ENCODE data around the gene PIGK.

The PIGK gene

GRCh38 chr1:77096496-77097255 is 122.6 kb downstream of the PIGK start:
- no peak for DNase-seq (ENCODE audit: low spot score)

- DNase-seq (ENCODE audit: low spot score): no peak
These were observed 124.0 kb downstream of the PIGK start for GRCh38 chr1:77095236-77095635.

- DNase-seq (ENCODE audit: low spot score): no peak
These were observed 129.5 kb downstream of the PIGK start for GRCh38 chr1:77089756-77090155.

- DNase-seq (ENCODE audit: low spot score): no peak
These were observed 134.1 kb downstream of the PIGK start for GRCh38 chr1:77085109-77085508.

- no peak for DNase-seq (ENCODE audit: low spot score)
These were observed 134.8 kb downstream of the PIGK start for GRCh38 chr1:77084457-77084856.

- DNase-seq (ENCODE audit: low spot score): peak; percentile 14
These were observed 137.4 kb downstream of the PIGK start for GRCh38 chr1:77081834-77082233.

GRCh38 chr1:77076759-77077158 is 142.5 kb downstream of the PIGK start:
- DNase-seq (ENCODE audit: low spot score): no peak

GRCh38 chr1:77068013-77068412 is 151.2 kb downstream of the PIGK start:
- DNase-seq (ENCODE audit: low spot score): no peak

- DNase-seq (ENCODE audit: low spot score): no peak
These were observed 153.4 kb downstream of the PIGK start for GRCh38 chr1:77065693-77066342.

GRCh38 chr1:77064246-77064645 is 155.0 kb downstream of the PIGK start:
- DNase-seq (ENCODE audit: low spot score): no peak

GRCh38 chr1:77063118-77063517 is 156.1 kb downstream of the PIGK start:
- no peak for DNase-seq (ENCODE audit: low spot score)

- no peak for DNase-seq (ENCODE audit: low spot score)
These were observed 158.1 kb downstream of the PIGK start for GRCh38 chr1:77061162-77061561.

GRCh38 chr1:77060000-77060399 is 159.2 kb downstream of the PIGK start:
- no peak for DNase-seq (ENCODE audit: low spot score)

GRCh38 chr1:77057994-77058585 is 161.1 kb downstream of the PIGK start:
- DNase-seq (ENCODE audit: low spot score): no peak

- DNase-seq (ENCODE audit: low spot score): no peak
These were observed 162.7 kb downstream of the PIGK start for GRCh38 chr1:77056525-77056924.

GRCh38 chr1:77051425-77051824 is 167.8 kb downstream of the PIGK start:
- no peak for DNase-seq (ENCODE audit: low spot score)

GRCh38 chr1:77048615-77049005 is 170.6 kb downstream of the PIGK start:
- no peak for DNase-seq (ENCODE audit: low spot score)

GRCh38 chr1:77047978-77048614 is 171.1 kb downstream of the PIGK start:
- no peak for DNase-seq (ENCODE audit: low spot score)

- DNase-seq (ENCODE audit: low spot score): no peak
These were observed 171.7 kb downstream of the PIGK start for GRCh38 chr1:77047575-77047974.

- DNase-seq (ENCODE audit: low spot score): no peak
These were observed 174.9 kb downstream of the PIGK start for GRCh38 chr1:77044133-77044849.

GRCh38 chr1:77040826-77041225 is 178.4 kb downstream of the PIGK start:
- DNase-seq (ENCODE audit: low spot score): no peak

GRCh38 chr1:77039739-77040138 is 179.5 kb downstream of the PIGK start:
- DNase-seq (ENCODE audit: low spot score): no peak
